Breast epithelium (tissue), 3 donors: Measurements from ENCODE around the gene TRIM43.
"Not testable (repeated sequence)": the region's sequence is repeated elsewhere in the genome, so short reads cannot be mapped to it uniquely, and the experiment has no call there.

Source experiments
- POLR2A ChIP-seq: fragments of 450-650 bp; IDR thresholded peaks from one replicate; pipeline ENCODE4 v1.6.1; 2016; ENCODE audit warnings: antibody characterized with exemption, mild to moderate bottlenecking, moderate library complexity
- POLR2AphosphoS5 ChIP-seq, 3 donors: sonication (generic); formaldehyde crosslinking; IDR thresholded peaks; one replicate each; pipeline ENCODE4 v1.6.1; 2017; ENCODE audit warnings: antibody characterized with exemption in 3 of 3
- TF ChIP-seq, protein P1 (sequence below), 3 donors: fragments of 450-650 bp; IDR thresholded peaks; one replicate each; pipeline ENCODE4 v1.5.1; 2016 to 2017; ENCODE audit warnings: antibody characterized with exemption in 3 of 3, mild to moderate bottlenecking in 3 of 3, moderate library complexity in 3 of 3

DNA sequence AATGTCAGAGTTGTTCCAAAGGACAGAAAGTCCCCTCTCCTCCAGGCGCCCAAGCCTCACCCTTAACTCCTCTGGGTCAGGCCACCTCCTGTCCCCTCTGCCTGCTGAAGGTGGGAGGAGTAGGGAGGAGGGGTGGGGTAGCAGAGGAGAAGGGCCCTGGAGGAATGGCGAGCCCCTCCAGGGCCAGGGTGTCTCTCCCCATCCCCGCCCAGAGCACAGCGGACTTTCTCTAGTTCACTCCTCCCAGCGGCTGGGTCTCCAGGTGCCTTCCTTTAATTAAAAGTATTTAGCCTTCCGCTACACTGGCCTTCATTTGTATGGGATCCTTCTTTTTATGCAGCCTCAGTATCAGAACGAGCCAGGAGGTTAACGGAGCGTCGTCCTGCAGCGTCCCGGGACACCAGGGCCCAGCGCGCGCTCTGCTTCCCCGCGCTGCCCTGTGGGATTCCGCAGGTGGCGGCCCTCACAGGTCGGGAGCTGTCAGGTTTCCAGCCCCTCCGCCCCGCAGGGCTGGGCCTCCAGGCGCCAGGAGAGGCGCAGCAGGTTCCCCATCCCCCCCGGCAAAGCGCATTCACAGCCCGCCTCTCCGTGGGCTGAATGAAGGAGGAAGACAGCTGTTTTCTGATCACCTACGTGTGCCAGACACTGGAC lies 57.2 kb downstream of the TRIM43 start:
- TF ChIP-seq, protein P1, sequence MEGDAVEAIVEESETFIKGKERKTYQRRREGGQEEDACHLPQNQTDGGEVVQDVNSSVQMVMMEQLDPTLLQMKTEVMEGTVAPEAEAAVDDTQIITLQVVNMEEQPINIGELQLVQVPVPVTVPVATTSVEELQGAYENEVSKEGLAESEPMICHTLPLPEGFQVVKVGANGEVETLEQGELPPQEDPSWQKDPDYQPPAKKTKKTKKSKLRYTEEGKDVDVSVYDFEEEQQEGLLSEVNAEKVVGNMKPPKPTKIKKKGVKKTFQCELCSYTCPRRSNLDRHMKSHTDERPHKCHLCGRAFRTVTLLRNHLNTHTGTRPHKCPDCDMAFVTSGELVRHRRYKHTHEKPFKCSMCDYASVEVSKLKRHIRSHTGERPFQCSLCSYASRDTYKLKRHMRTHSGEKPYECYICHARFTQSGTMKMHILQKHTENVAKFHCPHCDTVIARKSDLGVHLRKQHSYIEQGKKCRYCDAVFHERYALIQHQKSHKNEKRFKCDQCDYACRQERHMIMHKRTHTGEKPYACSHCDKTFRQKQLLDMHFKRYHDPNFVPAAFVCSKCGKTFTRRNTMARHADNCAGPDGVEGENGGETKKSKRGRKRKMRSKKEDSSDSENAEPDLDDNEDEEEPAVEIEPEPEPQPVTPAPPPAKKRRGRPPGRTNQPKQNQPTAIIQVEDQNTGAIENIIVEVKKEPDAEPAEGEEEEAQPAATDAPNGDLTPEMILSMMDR (IDR thresholded peaks at IDR 0.05), result not testable (repeated sequence)
- TF ChIP-seq POLR2A; POLR2AphosphoS5 (IDR thresholded peaks at IDR 0.05): not testable (repeated sequence)
